HG03175 (cell line): ENCODE measurements around the gene TMEM176B.
"Not testable (repeated sequence)": the region's sequence is repeated elsewhere in the genome, so short reads cannot be mapped to it uniquely, and the experiment has no call there.

Experiments used
- ATAC-seq: cut with Tn5 transposase; IDR thresholded peaks from one replicate; pipeline ENCODE4 v1.9.1; 2021; ENCODE audit warnings: mild to moderate bottlenecking, moderate library complexity; ENCODE audit not compliant: unreplicated experiment

TMEM176B gene

DNA sequence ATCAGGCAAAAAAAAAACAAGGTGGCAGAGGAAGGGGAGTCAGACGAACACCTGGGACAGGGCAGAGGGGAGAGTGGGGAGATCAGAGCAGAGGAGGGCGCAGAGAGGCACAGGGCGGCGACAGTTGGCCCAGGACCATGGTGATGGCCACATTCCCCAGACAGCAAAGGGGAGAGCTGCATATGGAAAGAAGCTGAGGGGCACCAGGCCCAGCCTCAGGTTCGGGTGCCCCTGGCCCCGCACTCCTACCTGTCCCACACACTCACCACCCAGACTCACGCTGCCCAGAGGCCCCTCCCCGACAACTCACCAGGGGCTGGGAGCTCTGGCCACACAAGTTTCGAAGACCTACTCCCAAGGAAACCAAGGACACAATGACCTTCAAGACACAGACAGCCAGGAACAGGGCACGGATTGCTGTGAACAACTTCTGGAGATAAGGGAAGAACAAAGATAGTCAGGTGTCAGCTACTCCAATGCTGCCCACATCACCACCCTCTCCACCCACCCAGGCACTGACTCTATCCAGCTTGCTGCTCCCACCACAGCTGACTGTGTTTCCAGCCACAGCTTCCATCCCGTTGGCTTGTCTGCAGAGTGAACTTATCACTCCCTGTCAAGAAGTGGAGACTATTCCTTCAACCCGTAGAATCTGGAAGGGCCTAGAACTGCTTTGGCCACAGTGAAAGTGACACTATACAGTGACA lies 8.3 kb downstream of the TMEM176B start:
- ATAC-seq = no peak

- no peak for ATAC-seq
Measured at GRCh38 chr7:150791304-150791703, 8.9 kb downstream of the TMEM176B start.

DNA sequence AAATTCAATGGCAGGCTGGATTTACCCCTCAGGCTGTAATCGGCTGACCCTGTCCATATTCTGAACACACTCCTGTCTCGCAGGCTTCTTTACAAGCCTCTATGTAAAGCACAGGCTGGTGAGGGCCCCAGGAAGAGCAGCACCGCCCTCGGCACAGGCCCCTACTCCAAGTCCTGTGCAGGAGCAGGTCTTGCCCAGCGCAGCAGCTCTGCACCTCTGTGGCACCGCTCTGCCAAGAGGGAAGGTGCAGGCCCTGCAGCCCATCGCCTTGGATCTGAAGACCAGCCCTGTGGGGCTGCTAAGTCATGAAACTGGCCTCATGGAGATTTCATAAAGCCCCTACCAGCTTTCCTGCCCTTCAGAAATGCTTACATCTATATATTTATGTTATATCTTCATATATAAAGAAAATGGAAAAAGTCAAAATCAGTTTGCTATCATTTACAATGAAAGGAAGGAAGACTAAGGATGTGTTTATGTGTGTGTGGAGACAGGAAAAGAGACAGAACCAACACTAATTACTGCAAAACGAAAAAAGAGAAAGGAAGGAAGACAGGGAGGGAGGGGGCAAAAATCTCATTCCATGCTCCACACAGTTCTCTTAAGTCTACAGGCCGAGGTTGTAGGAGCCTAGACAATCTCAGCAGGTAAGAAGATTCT lies 9.6 kb downstream of the TMEM176B start:
- no peak for ATAC-seq

DNA sequence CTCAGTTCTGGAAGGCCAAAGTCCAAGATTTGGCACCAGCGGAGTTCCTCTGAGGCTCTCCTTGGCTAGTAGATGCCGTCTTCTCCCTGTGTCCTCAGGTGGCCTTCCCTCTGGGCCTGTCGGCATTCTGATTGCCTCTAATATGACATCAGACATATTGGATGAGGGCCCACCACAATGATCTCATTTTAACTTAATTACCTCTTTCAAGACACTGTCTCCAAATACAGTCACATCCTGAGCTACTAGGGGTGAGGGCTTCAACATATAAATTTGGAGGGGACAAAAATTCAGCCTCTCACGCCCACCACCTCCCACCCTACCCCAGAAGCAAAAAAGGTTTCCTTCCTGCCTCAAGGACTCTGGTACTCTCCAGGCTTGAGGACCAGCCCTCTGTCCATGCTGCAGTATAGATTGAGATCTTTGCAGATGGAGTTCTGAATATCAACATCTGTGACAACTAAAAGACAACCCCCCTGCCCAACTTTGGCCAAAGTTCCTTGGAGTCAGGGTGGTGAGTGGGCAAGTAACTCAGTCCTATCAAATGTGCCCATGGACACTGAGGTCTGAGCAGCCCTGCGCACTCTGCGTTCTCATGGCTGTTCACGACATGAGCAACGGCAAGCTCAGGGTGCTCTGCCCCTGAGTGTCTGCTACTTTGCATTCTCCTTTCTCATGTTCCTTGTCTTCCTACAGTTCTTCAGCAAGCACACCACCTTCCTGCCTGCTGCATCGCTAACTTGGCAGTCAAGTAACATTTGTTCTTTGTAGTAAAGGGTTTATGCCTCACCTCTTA lies 11.5 kb downstream of the TMEM176B start:
- no peak for ATAC-seq

GRCh38 chr7:150787321-150788281 lies 12.6 kb downstream of the TMEM176B start:
- peak; percentile 66 for ATAC-seq

DNA sequence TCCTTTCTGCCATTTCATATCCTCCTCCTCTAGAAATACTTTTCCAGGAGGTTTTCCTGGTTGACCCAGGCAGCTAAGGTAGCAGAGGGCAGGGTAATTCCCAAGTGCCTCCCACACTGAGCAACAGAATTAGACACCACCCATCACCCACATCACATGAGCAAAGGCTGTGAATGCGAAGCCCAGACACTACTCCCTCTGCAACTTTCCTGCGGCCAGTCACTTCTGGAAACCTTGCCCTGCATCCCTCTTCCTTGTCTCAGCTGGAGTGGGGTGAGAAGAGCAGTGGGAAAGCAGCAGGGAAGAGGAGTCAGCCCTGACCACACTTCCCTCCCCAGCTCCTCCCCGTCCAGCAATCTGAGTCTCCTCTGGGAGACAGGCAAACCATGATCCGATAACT lies 15.2 kb downstream of the TMEM176B start:
- ATAC-seq = no peak

DNA sequence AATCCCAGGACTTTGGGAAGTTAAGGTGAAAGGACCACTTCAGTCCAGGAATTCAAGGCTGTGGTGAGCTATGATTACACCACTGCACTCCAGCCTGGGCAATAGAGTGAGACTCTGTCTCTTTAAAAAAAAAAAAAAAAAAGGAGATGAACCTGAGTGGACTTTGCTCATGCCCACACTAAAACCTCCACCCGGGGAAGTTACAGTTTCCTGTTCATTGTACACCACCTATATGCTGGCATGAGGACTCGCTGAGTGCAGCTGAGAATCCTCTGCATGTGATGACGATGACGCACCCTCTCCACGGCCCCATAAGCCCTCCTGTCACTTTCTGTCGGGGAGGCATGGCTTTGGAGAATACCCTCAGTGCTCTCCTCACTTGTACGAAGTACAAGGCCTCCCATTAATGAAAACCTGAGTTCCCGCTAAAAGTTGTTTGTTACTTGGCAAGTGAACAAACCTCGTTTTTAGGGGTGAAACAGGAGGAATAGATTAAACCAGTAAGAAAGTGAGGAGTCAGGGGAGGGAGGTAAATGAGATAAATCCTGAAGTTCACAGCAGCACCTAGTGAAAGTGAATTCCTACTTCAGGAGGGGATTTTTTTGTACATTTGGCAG lies 15.9 kb downstream of the TMEM176B start:
- ATAC-seq = no peak

GRCh38 chr7:150781961-150782360 lies 18.2 kb downstream of the TMEM176B start:
- ATAC-seq = no peak

DNA sequence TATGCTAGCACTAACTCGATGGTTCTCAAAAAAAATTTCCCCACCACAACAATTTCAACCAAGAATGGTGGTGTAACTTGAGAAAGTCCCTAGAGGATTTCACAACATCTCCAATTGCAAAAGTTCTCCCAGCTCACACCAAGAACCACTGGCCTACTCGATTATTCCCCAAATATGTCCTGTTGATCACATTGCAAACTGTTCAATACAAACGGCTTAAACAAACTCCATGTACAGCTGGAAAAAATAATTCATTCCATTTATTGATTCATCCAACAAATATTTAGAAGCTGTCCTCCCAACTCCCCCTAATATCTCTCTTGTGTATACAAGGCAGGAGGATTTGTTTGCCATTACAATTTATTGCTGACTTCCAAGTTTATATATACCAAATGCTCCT lies 19.1 kb downstream of the TMEM176B start:
- ATAC-seq = no peak

- ATAC-seq = no peak
Measured at GRCh38 chr7:150780292-150780691, 19.9 kb downstream of the TMEM176B start.

DNA sequence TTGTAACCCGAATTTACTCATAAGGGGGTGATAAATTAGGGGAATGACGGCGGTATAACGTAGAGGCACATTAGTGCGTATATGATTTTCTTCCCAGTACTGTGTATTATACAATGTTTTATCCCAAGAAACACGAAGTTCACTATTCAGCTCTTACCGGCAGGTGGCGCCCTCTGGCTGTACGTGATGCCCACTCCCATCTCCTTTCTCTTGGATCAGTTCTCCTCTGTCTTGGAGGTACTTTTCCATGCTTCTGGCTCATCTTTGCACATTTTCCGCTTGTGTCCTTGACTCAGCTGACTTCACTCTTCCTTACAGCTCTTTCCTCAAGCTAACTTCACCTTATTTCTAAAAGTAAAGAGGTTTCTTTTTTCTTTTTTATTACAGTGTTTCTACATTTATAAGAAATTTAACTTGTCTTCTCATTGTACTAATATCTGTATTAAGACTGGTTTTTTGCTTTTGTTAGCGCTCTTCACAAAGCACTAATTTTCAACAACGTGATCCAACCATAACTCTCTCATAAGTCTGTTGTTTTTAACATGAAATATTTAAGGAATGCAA lies 21.3 kb downstream of the TMEM176B start:
- no peak for ATAC-seq

- ATAC-seq = no peak
Measured at GRCh38 chr7:150778014-150778737, 22.0 kb downstream of the TMEM176B start.

DNA sequence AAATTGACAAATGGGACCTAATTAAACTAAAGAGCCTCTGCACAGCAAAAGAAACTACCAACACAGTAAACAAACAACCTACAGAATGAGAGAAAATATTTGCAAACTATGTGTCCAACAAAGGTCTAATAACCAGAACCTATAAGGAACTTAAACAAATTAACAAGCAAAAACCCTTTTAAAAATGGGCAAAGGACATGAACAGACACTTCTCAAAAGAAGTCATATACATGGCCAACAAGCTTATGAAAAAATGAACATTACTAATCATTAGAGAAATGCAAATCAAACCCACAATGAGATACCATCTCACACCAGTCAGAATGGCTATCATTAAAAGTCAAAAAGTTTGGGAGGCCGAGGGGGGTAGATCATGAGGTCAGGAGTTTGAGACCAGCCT lies 26.0 kb downstream of the TMEM176B start:
- ATAC-seq = not testable (repeated sequence)

DNA sequence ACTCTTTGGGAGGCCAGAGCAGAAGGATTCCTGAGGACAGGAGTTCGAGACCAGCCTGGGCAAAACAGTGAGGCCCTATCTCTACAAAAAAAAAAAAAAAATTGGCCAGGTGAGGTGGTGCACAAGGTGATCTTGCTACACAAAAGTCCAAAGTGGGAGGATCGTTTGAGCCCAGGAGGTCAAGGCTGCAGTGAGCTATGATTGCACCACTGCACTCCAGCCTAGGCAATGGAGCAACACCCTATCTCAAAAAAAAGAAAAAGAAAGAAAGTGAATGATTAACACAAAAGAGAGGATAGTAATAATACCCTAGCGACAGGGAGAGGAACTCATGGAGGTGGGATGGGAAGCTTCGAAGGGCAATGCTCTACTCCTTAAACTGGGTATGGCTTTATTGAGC lies 30.4 kb downstream of the TMEM176B start:
- ATAC-seq = no peak

GRCh38 chr7:150766334-150766709 lies 33.8 kb downstream of the TMEM176B start:
- no peak for ATAC-seq

GRCh38 chr7:150759479-150759878 lies 40.7 kb downstream of the TMEM176B start:
- ATAC-seq = no peak

- no peak for ATAC-seq
Measured at GRCh38 chr7:150756858-150757257, 43.3 kb downstream of the TMEM176B start.

- ATAC-seq = no peak
Measured at GRCh38 chr7:150756166-150756565, 44.0 kb downstream of the TMEM176B start.

DNA sequence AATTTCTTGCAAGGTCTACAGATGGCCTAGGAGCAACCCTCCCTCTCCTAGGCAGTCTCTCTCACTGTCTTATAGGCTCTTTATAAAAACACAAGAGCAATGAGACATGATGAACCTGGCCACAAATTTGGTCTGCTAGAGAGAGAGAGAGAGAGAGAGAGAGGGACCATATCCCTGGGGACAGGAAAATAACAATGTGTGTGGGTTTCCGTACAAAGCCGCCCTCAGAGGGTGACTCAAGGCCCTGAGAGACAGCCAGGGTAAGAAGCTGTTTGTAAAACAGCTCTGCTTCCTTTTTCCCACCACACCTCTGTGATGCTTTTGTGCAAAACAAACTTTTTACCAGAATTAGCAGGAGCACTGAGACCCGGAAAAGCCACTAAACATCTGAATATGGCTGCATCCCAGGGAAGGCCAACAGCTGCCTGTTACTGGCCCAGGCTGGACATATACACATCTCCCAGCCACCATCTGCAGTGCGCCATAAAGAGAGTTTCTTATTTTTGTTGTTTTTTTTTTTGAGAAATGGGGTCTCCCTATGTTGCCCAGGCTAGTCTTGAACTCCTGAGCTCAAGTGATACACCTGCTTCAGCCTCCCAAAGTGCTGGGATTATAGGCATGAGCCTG lies 44.6 kb downstream of the TMEM176B start:
- ATAC-seq = peak; percentile 63
